Head of caudate nucleus (tissue), 42 donors: ENCODE results near the gene CDK9.

Source experiments
- DNase-seq, 42 donors: peaks; one replicate each; pipeline versions ENCODE4 v3.0.0 to v3.0.0-alpha.2; 2020 to 2021; ENCODE audit warnings: mixed read lengths in 7 of 42
- intact Hi-C: fragments of 100-400 bp; cut with DNase I; formaldehyde crosslinking; loops from one replicate; pipeline ENCODE4 v1.15.0; 2022

CDK9 gene

DNA sequence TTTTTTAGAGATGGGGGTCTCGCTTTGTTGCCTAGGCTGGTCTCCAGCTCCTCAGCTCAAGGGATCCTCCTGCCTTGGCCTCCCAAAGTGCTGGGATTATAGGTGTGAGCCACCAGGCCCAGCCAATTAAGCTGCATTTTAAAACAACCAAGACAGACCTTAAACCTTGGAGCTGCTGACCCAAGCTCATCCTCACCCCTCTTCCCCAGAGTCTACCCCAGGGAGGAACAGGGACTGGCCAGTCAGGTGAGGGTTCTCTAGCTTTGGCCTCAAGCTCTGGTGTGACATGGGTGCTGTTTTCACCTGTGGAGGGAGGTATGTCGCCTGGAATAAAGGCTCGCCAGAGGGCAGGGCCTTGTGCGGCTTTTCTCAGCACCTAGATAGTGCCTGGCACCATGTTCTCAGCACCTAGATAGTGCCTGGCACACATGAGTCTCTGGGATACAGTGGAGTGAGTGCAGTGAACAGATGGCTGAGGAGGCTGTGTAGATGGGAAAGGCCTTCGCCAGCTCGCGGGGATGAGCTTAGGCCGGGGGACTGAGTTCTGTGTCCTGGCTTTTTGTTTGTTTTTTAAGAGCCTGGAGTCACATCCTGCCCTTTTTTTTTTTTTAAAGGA is 7.4 kb downstream of the CDK9 start:
- intact Hi-C loops, result loop anchor here (5.0 kb wide), 1 partner anchor 79 kb away; no protein-coding TSS in a partner anchor

DNA sequence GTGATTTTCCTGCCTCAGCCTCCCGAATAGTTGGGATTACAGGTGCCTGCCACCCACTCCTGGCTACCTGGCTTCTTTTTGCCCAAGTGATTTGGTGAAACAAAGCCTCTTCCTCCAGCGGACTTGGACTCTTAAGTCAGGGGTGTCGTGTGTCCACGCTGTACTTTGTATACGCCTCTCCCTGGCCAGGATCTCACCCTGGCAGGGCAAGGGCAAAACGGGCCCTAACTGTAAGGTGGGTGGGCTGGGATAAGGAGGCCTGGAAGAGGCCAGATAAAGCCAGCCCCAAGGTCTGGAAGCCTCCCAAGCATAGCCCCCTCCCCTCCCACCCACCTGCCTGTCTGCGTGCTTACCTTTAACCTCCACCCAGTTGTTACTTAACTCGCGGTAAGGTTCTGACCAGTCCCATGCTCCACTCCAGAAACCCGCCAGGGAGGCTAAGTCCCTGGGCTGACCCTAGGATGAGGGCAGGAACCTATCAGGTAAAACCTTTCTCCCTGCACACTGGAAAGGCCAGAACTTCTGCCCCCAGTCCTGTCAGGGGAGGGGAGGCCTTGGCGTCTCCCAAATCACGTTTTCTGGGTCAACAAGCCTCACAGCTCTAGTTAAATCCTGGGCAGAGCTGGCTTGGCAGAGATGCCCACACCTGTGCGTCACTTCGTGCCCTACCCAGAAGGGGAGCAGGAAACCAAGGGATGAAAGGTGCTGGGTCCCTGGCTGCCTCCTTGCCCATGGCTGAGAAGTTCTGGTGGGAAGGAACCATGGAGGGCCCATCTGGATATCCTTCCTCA is 8.4 kb downstream of the CDK9 start:
- DNase-seq, result no peak
- intact Hi-C loops, result loop anchor here (5.0 kb wide), 1 partner anchor 78 kb away; no protein-coding TSS in a partner anchor

More for the DNA sequence above, 7.4 kb downstream of the CDK9 start:
- no peak for DNase-seq

- no peak for DNase-seq
- intact Hi-C loops, result no loop called here
Observed at GRCh38 chr9:127796225-127796813, 10.5 kb downstream of the CDK9 start.

DNA sequence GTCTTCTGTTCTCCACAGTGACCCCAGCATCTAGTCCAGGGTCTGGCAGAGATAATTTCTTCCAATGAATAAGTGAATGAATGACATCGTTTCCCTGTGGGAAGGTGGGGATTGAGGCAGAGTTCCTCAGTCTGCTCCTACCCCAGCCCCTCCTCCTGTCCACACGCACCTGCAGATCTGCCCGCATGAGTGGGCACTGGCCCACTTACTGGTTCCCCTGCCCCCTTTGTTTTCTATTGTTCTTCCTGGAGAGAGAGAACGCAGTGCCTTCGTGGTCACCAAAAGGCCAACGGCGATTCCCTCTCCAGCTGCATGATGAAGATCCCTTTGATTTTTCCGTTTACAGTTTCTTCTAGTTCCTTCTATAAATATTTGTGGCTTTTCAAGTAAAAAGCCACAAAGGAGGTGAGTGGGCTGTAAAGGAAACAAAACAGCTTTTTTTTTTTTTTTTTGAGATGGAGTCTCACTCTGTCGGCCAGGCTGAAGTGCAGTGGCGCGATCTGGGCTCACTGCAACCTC is 11.1 kb downstream of the CDK9 start:
- intact Hi-C loops, result no loop called here
- DNase-seq, result no peak

- DNase-seq, result no peak
- intact Hi-C loops, result no loop called here
Observed at GRCh38 chr9:127801955-127802575, 16.2 kb downstream of the CDK9 start.

GRCh38 chr9:127802576-127803443 is 17.0 kb downstream of the CDK9 start, which contains the start of gene FPGS:
TSS of gene FPGS (plus strand) at chr9:127802882. CDS start at chr9:127802925, 43 bp downstream.
- intact Hi-C loops, result no loop called here
- DNase-seq, result peak; percentile 58 to 93 (median 84)

- intact Hi-C loops, result no loop called here
- DNase-seq, result no peak
Observed at GRCh38 chr9:127803507-127804352, 17.9 kb downstream of the CDK9 start.

DNA sequence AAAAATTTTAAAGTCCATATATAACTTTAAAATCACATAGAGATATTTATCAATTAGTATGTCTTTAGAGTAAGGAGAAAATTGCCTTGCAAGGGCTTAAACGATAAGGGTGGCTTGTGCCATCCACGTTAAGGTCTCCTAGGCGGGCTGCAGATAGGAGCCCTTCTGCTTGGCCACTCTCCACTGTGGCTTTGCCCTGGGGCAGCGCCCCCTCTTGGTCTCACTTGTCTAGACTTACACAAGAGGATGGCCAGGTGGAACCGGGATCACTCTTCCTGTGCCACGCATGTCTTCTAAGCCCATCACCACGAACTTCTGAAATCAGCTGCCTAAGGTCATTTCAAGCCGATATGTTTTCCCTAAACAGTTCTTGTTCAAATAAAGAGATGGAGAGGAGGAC is 19.8 kb downstream of the CDK9 start:
- DNase-seq, result no peak
- intact Hi-C loops, result no loop called here

DNA sequence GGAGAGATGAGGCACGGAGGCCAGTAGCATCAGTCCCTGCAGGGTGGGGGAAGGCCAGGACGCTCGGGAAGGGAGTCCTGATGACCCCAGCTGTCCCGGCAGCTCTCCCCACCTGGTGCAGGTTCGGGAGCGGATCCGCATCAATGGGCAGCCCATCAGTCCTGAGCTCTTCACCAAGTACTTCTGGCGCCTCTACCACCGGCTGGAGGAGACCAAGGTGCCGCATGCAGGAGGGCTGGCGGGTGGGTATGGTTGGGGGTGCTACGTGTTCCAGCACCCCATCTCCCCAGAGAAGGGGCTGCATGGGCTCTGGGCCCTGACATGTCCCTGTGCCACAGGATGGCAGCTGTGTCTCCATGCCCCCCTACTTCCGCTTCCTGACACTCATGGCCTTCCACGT is 21.0 kb downstream of the CDK9 start:
- intact Hi-C loops, result no loop called here

DNA sequence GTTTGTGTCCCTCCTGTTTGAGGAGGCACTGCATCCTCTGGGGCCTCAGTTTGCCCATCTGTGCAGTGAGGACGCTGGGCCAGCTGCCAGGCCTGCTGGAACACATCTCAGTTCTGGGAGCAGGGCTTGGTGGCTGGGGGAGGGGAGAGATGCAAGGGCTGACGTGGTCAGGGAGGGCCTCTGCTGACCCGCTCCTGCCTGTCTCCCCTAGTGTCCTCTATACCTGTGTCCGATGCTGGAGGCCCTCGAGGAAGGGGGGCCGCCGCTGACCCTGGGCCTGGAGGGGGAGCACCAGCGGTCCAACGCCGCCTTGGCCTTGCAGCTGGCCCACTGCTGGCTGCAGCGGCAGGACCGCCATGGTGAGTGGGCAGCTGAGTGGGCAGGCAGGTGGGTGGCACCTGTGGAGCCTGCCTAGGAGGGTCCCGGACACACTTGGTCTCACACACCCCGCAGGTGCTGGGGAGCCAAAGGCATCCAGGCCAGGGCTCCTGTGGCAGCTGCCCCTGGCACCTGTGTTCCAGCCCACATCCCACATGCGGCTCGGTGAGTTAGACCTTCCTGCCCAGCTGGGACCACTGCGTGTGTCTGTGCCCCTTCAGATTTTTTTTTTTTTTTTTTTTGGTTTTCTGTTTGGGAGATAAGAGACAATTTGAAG is 22.6 kb downstream of the CDK9 start:
- intact Hi-C loops, result no loop called here
- no peak for DNase-seq

More for the DNA sequence above, 21.0 kb downstream of the CDK9 start:
- DNase-seq, result no peak

DNA sequence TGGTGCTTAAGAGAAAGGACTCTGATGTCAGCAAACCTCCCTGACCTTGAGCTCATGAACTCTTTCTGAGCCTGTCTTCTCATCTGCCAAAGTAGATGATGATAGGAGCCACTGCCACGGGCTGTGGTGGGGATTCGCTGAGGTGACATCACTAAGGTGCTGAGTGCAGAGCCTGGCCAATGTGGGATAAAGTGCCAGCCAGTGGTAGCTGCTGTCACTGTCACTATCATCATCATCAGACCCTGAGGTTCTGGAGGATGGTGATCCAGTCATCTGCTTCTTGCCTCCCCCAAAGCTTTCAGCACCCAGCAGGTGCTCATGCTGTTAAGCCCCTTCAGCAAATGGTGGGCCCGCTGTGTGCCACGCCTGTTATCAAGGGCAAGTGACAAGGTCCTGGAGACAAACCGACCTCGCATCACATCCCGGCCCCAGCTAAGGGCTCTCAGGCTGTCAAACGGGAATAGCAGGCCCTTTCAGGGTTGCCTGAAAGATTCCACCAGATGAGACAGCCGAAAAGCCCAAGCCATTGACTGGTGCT is 23.2 kb downstream of the CDK9 start:
- intact Hi-C loops, result no loop called here
- DNase-seq, result no peak

DNA sequence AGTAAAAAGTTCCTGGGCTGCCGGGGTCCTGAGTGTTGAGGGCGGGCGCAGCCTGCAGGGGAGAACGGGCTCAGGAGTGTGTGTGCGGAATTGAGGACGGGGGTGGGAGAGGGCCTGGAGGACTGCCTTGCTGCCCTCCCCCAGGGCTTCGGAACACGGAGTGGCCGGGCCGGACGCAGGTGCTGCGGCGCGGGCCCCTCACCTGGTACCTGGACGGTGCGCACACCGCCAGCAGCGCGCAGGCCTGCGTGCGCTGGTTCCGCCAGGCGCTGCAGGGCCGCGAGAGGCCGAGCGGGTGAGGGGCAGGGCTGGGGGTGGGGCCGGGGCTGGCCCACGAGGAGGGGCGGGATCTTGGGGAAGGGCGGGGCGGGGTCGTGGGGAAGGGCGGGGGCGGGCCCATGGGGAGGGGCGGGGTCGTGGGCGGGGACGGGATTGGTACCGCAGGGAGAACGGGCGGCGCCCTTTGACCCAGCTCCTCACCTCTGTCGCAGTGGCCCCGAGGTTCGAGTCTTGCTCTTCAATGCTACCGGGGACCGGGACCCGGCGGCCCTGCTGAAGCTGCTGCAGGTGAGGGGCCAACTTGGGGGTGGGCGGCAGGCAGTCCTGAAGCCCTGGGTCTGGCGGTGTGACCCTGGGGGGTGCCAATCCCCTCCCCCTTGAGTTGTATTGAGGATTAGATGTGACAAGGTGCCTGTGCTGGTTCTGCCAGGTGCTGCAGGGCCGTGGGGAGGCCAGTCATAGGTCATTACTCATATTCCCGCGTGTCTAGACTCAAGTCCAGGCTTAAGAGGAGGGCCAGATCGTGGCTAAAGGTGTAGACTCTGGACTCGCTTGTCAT is 23.9 kb downstream of the CDK9 start:
- DNase-seq, result no peak
- intact Hi-C loops, result no loop called here

DNA sequence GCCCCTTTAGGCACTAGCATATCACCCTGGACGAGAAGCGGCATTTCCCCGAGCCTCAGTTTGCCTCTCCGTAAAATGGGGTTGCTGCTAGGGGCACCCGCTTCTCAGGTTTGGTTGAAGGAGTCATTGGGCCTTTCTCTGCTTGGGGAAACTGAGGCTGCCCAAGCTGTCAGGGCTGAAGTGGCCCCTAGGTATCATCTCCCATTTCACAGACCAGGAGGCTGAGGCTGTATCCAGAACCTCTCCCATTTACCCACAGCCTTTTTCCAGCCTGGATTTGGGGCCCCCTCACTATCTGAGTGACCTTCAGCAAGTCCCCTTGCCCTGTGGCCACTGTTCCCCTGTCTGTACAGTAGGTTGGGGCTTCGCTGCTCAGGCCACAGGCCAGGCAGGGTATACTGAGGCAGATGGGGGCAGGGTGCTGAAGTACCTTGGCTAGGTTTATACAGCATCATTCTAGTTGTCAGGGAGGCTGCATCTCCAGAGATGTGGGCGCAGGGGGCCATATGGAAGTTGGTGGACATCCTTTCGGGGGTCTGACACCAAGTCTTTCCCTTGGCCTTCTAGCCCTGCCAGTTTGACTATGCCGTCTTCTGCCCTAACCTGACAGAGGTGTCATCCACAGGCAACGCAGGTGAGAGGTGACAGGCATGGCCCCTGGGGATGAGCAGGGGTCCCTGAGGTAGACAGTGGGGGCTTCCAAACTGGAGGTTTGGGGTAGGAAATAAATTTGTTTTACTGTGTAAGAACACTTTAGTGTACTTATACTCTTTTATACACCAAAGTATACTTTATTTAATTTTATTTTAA is 24.7 kb downstream of the CDK9 start:
- intact Hi-C loops, result no loop called here

DNA sequence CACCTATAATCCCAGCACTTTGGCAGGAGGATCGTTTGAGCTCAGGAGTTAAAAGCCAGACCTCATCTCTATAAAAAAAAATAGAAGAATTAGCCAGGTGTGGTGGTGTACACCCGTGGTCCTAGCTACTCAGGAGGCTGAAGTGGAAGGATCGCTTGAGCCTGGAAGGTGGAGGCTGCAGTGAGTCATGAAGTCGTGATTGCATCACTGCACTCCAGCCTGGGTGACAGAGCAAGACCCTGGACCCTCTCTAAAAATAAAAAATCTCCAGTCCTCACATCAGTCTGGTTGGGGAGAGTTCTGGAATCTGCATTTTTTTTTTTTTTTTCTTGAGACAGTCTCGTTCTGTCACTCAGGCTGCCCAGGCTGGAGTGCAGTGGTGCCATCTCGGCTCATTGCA is 26.2 kb downstream of the CDK9 start:
- intact Hi-C loops, result no loop called here
- DNase-seq, result no peak

More for the DNA sequence above, 24.7 kb downstream of the CDK9 start:
- DNase-seq, result no peak
